Muscle of back (tissue), 11 donors: ENCODE measurements around the gene ZNF813. TPM values are rescaled to one million over a fixed set of nuclear protein-coding genes. Genes with fewer than 3 reads are reported as not detected.
A peak's percentile ranks its signal among the peaks of the same experiment; 100 is the strongest.
"Not testable (repeated sequence)": the region's sequence is repeated elsewhere in the genome, so short reads cannot be mapped to it uniquely, and the experiment has no call there.

Experiments
- DNase-seq, 3 donors: peaks; one replicate each; pipeline versions ENCODE4 v3.0.0 to v3.0.0-alpha.2; 2013
- polyA plus RNA-seq, 10 donors: library from polyadenylated mRNA; unstranded; fragments of 120-200 nt; gene quantifications; one replicate each; pipeline ENCODE4 v1.2.1, GENCODE V29; 2013; ENCODE audit not compliant: insufficient read length in 10 of 10

Gene ZNF813
- polyA plus RNA-seq, 10 donors = 2.0 to 4.2 (median 2.8) TPM

GRCh38 chr19:53474832-53475231, 7.3 kb downstream of the ZNF813 start:
- DNase-seq = not testable (repeated sequence)

GRCh38 chr19:53475470-53475869, 7.9 kb downstream of the ZNF813 start:
- DNase-seq = not testable (repeated sequence)

- DNase-seq = not testable (repeated sequence)
Measured at GRCh38 chr19:53483751-53484150, 16.2 kb downstream of the ZNF813 start.

GRCh38 chr19:53485046-53486004, 17.8 kb downstream of the ZNF813 start:
- no peak for DNase-seq

- DNase-seq = no peak
Measured at GRCh38 chr19:53492153-53492552, 24.6 kb downstream of the ZNF813 start.

- DNase-seq = not testable (repeated sequence)
Measured at GRCh38 chr19:53497311-53498023, 29.9 kb downstream of the ZNF813 start.

GRCh38 chr19:53498024-53498395, 30.5 kb downstream of the ZNF813 start:
- not testable (repeated sequence) for DNase-seq

- DNase-seq = not testable (repeated sequence)
Measured at GRCh38 chr19:53503151-53503550, 35.6 kb downstream of the ZNF813 start.

GRCh38 chr19:53503671-53504364, 36.3 kb downstream of the ZNF813 start:
- peak in 1 of 3 donors; percentile 16 for DNase-seq

- DNase-seq = peak in 2 of 3 donors; percentile 11 to 59
Measured at GRCh38 chr19:53504365-53504703, 36.8 kb downstream of the ZNF813 start.

GRCh38 chr19:53504885-53505284, 37.4 kb downstream of the ZNF813 start:
- DNase-seq = peak; percentile 8 to 62 (median 22)

- no peak for DNase-seq
Measured at GRCh38 chr19:53506728-53507127, 39.2 kb downstream of the ZNF813 start.

- DNase-seq = no peak
Measured at GRCh38 chr19:53507523-53508442, 40.2 kb downstream of the ZNF813 start.

- DNase-seq = no peak
Measured at GRCh38 chr19:53509443-53509842, 41.9 kb downstream of the ZNF813 start.

- DNase-seq = no peak
Measured at GRCh38 chr19:53509845-53510244, 42.3 kb downstream of the ZNF813 start.

- no peak for DNase-seq
Measured at GRCh38 chr19:53511357-53511756, 43.8 kb downstream of the ZNF813 start.

GRCh38 chr19:53511933-53512374, 44.4 kb downstream of the ZNF813 start:
- DNase-seq = peak; percentile 13 to 57 (median 31)

- not testable (repeated sequence) for DNase-seq
Measured at GRCh38 chr19:53515047-53515446, 47.5 kb downstream of the ZNF813 start.

- DNase-seq = peak in 1 of 3 donors; percentile 11
Measured at GRCh38 chr19:53517114-53517741, 49.7 kb downstream of the ZNF813 start.

GRCh38 chr19:53518121-53518520, 50.6 kb downstream of the ZNF813 start:
- peak in 1 of 3 donors; percentile 33 for DNase-seq
